Nephron progenitor cell (in vitro differentiated cells): ENCODE results near the gene PRKCA.

Source experiments
- DNase-seq: peaks from one replicate; pipeline ENCODE4 v3.0.0; 2021
- H3K27ac Mint-ChIP-seq: 2 replicates; pipeline ENCODE4 v1.8.0; 2021; ENCODE audit warnings: mild to moderate bottlenecking, moderate library complexity, mixed read lengths
- H3K27me3 Mint-ChIP-seq: 2 replicates; pipeline ENCODE4 v1.8.0; 2021; ENCODE audit warnings: mild to moderate bottlenecking, low read depth, mixed read lengths; ENCODE audit not compliant: poor library complexity
- H3K36me3 Mint-ChIP-seq: 2 replicates; pipeline ENCODE4 v1.8.0; 2021; ENCODE audit warnings: low read depth, mixed read lengths
- H3K4me1 Mint-ChIP-seq: 2 replicates; pipeline ENCODE4 v1.8.0; 2021; ENCODE audit warnings: mixed read lengths
- H3K4me3 Mint-ChIP-seq: 2 replicates; pipeline ENCODE4 v1.8.0; 2021; ENCODE audit warnings: mild to moderate bottlenecking, moderate library complexity, mixed read lengths
- H3K9me3 Mint-ChIP-seq: 2 replicates; pipeline ENCODE4 v1.8.0; 2021; ENCODE audit warnings: mild to moderate bottlenecking, moderate library complexity, mixed read lengths
- CTCF ChIP-seq: fragments of 200-600 bp; sonication (generic); IDR thresholded peaks from 2 replicates; pipeline ENCODE4 v1.5.0; 2021; ENCODE audit warnings: antibody characterized with exemption

PRKCA gene

DNA sequence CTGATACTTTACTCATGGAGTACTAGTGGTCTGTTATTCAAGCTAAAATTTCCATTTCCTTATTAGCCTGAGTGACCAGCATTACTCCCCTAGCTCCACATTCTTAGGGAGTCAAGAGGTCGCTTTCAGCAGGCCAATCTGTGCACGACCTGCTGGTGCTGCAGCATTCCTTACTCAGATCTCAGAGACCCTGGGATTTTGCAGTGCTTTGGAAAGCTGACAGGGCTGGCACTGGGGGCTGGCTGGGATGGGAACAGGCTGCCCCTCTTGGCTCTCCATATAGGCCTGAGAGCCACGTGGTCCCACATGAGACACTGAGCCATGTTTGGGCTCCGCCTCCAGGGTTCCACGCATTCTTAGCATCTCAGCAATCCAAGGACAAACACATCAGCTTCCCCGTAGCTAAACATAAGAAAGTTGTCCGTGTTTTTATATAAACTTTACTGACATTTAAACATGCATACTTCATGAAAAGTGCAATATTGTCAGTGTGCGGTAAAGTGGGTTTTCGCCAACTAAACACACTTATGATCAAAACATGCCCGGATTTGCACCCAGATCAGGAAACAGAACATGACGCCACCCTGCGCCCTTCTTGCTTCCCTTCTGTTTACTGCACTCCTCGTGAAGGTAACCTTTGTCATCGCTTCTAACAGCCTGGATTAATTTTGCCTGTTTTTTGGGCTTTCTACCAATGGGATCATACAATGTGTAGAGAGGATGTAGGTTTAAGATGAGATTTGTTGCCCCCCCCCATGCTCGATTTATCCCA, 278.0 kb downstream of the PRKCA start:
- Mint-ChIP-seq H3K27me3 (no peaks in the 10 kb centered on the region), H3K9me3 (peaks cover 17% of the 10 kb centered on the region), H3K36me3 (peaks cover 10% of the 10 kb centered on the region), H3K27ac (no peak overlapping the region), H3K4me3 (no peak overlapping the region), H3K4me1 (peaks cover 65% of the 10 kb centered on the region)
- DNase-seq: peak; percentile 43
- no peak for TF ChIP-seq CTCF

DNA sequence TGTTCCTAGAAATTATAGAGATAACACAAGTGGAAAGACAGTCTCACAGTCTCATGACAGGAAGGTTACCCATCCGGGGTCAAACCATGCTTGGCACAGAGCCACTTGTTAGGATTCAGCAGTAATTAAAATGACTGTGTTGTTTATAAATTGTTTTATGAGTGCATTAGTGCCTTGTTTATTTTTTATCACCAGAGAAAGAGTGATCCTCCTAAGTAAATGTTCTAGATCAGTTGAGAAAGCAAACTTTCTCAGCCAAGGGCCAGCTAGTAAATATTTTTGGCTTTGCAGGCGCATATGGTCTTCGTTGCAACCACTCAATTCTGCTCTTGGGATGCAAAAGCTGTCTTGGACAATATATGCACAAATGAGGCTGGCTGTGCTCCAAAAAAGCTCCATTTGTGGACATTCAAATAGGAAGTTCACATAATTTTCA, 278.6 kb downstream of the PRKCA start:
- H3K4me1 Mint-ChIP-seq: peaks cover 63% of the 10 kb centered on the region
- DNase-seq: no peak
- no peak overlapping the region for H3K27ac Mint-ChIP-seq
- peaks cover 10% of the 10 kb centered on the region for H3K36me3 Mint-ChIP-seq
- H3K4me3 Mint-ChIP-seq: no peak overlapping the region
- peaks cover 17% of the 10 kb centered on the region for H3K9me3 Mint-ChIP-seq
- no peak for TF ChIP-seq CTCF
- no peaks in the 10 kb centered on the region for H3K27me3 Mint-ChIP-seq

- Mint-ChIP-seq H3K36me3 (peaks cover 10% of the 10 kb centered on the region), H3K27ac (no peak overlapping the region), H3K4me1 (peaks cover 49% of the 10 kb centered on the region), H3K4me3 (no peak overlapping the region), H3K9me3 (peaks cover 17% of the 10 kb centered on the region), H3K27me3 (no peaks in the 10 kb centered on the region)
- TF ChIP-seq CTCF: no peak
- DNase-seq: no peak
These were observed 280.1 kb downstream of the PRKCA start for GRCh38 chr17:66582373-66583111.

DNA sequence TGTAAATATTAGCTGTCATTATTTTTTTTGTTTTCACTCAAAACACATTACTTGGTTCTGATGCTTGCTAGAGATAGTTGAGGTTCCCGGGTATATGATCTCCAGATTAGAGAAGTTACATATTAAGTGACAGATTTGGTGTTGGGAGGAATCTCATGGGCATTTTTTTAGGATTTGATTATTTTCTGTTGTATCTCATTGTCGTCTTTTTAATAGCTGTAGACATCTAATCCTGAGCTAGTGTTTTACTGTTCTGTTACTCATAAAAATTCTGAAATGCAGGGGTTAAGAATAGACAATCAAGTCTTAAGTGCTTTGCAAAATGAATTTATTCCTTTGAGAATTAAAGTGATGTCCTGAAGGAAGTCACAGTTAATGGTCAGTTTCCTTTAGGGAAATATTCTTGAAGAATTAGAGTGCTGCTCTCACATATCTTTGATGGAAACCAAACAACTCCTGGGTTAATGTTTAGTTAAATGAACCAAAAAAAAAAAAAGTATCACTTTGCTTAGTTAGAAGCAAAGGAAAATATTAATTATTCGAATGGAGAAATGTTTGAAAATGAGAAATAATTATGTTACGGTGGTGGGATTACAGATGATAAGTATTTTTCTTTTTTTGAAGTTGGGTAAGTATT, 280.8 kb downstream of the PRKCA start:
- no peak overlapping the region for H3K27ac Mint-ChIP-seq
- no peaks in the 10 kb centered on the region for H3K27me3 Mint-ChIP-seq
- no peak for DNase-seq
- peaks cover 42% of the 10 kb centered on the region for H3K4me1 Mint-ChIP-seq
- peaks cover 10% of the 10 kb centered on the region for H3K36me3 Mint-ChIP-seq
- TF ChIP-seq CTCF: no peak
- H3K4me3 Mint-ChIP-seq: no peak overlapping the region
- peaks cover 17% of the 10 kb centered on the region for H3K9me3 Mint-ChIP-seq

DNA sequence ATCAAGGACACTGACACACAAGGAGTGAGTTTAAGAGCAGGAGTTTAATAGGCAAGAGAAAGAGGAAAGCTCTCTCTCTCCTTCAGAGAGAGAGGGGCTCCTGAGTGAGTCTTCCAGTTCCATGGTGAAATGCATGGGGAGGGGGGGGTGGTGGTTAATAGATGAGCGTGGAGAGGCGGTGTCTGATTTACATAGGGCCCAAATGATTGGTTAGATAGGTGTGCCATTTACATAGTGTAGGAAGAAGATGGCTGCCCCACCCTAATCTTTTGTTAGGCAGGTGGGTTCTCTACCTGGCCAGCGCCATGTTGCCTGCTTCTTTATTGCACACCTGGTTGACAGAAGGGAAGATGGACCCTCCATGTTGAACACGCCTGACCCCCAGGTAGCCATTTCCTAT, 282.5 kb downstream of the PRKCA start:
- Mint-ChIP-seq H3K9me3 (peaks cover 24% of the 10 kb centered on the region), H3K27me3 (peaks cover 3% of the 10 kb centered on the region), H3K4me3 (no peak overlapping the region), H3K36me3 (peaks cover 14% of the 10 kb centered on the region), H3K27ac (peak overlapping the region; percentile 95), H3K4me1 (peaks cover 25% of the 10 kb centered on the region)
- no peak for DNase-seq
- TF ChIP-seq CTCF: no peak
